ENCODE results near the gene ASB10.

The ASB10 gene

DNA sequence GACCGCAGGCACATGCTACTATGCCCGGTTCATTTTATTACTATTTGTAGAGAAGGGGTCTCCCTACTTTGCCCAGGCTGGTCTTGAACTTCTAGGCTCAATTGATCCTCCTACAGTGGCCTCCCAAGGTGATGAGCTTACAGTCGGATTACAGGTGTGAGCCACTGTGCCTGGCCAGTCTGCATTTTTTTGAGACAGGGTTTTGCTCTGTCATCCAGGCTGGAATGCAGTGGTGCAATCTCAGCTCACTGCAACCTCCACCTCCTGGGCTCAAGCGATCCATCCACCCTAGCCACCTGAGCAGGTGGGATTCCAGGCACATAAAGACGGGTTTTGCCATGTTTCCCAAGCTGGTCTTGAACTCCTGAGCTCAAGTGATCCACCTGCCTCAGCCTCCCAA, 25.6 kb upstream of the ASB10 start:
- Histone ChIP-seq H4K5ac (ENCODE audit: low read length) (no peak overlapping the region), H3K36me3 (ENCODE audit: control insufficient read depth, insufficient read depth, low read length) (peaks cover 17% of the 10 kb centered on the region), H4K8ac (ENCODE audit: low read depth, low read length) (no peak overlapping the region), H3K4ac (ENCODE audit: low read depth, low read length) (no peak overlapping the region), H3K27me3 (ENCODE audit: insufficient read depth, low read length, poor library complexity) (no peaks in the 10 kb centered on the region), H2BK120ac (ENCODE audit: low read depth, low read length) (no peak overlapping the region), H3K79me2 (ENCODE audit: control insufficient read depth, insufficient read depth, low read length) (no peaks in the 10 kb centered on the region), H3K23ac (ENCODE audit: low read length) (no peak overlapping the region), H3K79me1 (ENCODE audit: low read length) (no peaks in the 10 kb centered on the region), H3K4me2 (ENCODE audit: low read length) (no peak overlapping the region), H3K4me3 (ENCODE audit: low read length) (no peak overlapping the region), H3K4me1 (ENCODE audit: control insufficient read depth, low read depth, low read length) (peaks cover 2% of the 10 kb centered on the region), H2BK15ac (replicated peaks; ENCODE audit: low read depth) (no peak overlapping the region), H3K18ac (ENCODE audit: low read length) (no peak overlapping the region), H3K9ac (ENCODE audit: low read length) (no peak overlapping the region), H3K56ac (ENCODE audit: low read length) (no peak overlapping the region), H2BK5ac (ENCODE audit: low read length) (no peak overlapping the region), H3K27ac (ENCODE audit: low read depth, low read length) (no peak overlapping the region), H2AK5ac (ENCODE audit: low read length) (no peak overlapping the region)
- WGBS (ENCODE audit: extremely low coverage, insufficient coverage, low lambda C conversion rate), result no CpG with 5 or more reads among the region's 5 CpGs
- no peak for DNase-seq

DNA sequence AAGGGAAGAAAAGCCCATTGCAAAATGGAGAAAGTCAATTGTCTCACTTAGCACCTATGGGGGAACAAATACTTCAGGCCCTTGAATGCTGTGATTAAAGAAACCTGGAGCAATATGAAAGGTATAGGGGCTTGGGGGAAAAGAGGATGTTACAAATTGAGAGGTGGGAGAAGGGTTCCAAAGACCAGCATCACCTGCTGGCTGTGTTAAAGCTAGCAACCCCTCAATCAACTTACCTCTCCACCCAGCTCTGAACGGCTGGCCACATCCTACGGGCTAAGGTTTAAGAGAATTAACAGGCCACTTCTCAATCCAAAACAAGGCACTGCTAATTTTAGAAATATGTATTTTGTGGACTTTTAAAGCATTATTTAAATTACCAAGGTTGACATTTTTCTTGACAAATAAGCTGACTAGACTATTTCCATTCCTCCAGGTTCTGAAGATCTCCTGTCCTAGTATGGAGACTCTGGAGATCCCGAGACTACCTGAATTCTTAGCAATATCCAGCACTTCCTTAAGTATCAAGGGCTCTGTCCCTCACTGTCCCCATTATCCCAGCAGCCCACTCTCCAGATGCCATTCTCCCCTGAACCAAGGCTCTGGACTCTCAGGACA, 24.2 kb upstream of the ASB10 start:
- Histone ChIP-seq H3K4me2 (ENCODE audit: low read length) (no peak overlapping the region), H3K27ac (ENCODE audit: low read depth, low read length) (no peak overlapping the region), H3K79me2 (ENCODE audit: control insufficient read depth, insufficient read depth, low read length) (no peaks in the 10 kb centered on the region), H2BK15ac (replicated peaks; ENCODE audit: low read depth) (no peak overlapping the region), H3K9ac (ENCODE audit: low read length) (no peak overlapping the region), H3K4ac (ENCODE audit: low read depth, low read length) (no peak overlapping the region), H3K18ac (ENCODE audit: low read length) (no peak overlapping the region), H3K36me3 (ENCODE audit: control insufficient read depth, insufficient read depth, low read length) (peaks cover 14% of the 10 kb centered on the region), H2AK5ac (ENCODE audit: low read length) (no peak overlapping the region), H4K8ac (ENCODE audit: low read depth, low read length) (no peak overlapping the region), H2BK120ac (ENCODE audit: low read depth, low read length) (no peak overlapping the region), H2BK5ac (ENCODE audit: low read length) (no peak overlapping the region), H3K4me1 (ENCODE audit: control insufficient read depth, low read depth, low read length) (peaks cover 2% of the 10 kb centered on the region), H4K5ac (ENCODE audit: low read length) (no peak overlapping the region), H3K56ac (ENCODE audit: low read length) (no peak overlapping the region), H3K4me3 (ENCODE audit: low read length) (no peak overlapping the region), H3K79me1 (ENCODE audit: low read length) (no peaks in the 10 kb centered on the region), H3K27me3 (ENCODE audit: insufficient read depth, low read length, poor library complexity) (no peaks in the 10 kb centered on the region), H3K23ac (ENCODE audit: low read length) (no peak overlapping the region)
- no peak for DNase-seq
- WGBS (ENCODE audit: extremely low coverage, insufficient coverage, low lambda C conversion rate), result no CpG with 5 or more reads among the region's 3 CpGs

DNA sequence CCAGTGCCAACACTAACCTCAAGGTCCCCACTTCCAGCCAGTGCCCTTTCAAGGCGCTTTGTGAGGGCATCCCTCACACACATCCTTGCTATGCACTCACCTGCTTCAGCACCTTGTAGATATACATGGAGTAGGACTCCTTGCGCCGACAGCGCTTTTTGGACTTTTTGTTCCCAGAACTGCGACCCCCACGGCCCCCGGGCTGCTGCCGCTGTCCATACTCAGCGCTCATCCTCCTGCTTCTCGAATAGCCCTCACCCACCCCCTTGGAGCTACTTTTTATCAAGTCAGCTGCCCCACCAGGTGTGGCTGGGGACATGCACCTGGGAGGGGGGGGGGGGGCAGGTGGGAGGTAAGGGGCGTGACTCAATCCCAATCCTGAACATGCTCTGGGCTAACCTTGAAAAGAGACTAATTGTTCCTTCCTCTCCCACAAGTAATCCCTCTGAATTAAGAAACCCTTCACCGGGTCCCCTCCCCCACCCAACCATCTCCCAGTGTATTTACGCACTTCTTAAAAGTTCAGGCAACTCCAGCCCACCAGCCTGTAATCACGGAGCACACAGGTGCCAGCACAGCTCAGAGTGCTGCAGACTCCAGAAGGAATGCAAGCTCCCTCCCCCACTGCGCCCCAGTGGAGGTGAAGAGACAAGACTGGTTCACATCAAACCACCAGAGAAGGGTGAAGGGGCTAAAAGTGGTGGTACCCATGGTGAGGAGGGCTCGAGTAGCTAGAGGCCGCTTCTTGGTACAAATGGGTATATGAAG, 23.2 kb upstream of the ASB10 start, which contains the start of gene H2BK1:
H2BK1 (minus strand) TSS at position 402 of the 768 bp plus-strand sequence; CDS start at position 232, 170 bp downstream.
- Histone ChIP-seq H3K23ac (ENCODE audit: low read length) (no peak within 1 kb of the TSS), H3K27me3 (ENCODE audit: insufficient read depth, low read length, poor library complexity) (no peaks in the 10 kb centered on the region), H3K4me3 (ENCODE audit: low read length) (no peak within 1 kb of the TSS), H3K79me1 (ENCODE audit: low read length) (no peaks in the 10 kb centered on the region), H3K36me3 (ENCODE audit: control insufficient read depth, insufficient read depth, low read length) (peaks cover 10% of the 10 kb centered on the region), H3K9ac (ENCODE audit: low read length) (no peak within 1 kb of the TSS), H3K27ac (ENCODE audit: low read depth, low read length) (no peak within 1 kb of the TSS), H2BK5ac (ENCODE audit: low read length) (no peak within 1 kb of the TSS), H3K4me1 (ENCODE audit: control insufficient read depth, low read depth, low read length) (peaks cover 2% of the 10 kb centered on the region), H4K8ac (ENCODE audit: low read depth, low read length) (no peak within 1 kb of the TSS), H3K56ac (ENCODE audit: low read length) (no peak within 1 kb of the TSS), H2BK120ac (ENCODE audit: low read depth, low read length) (no peak within 1 kb of the TSS), H3K4ac (ENCODE audit: low read depth, low read length) (no peak within 1 kb of the TSS), H3K4me2 (ENCODE audit: low read length) (no peak within 1 kb of the TSS), H3K79me2 (ENCODE audit: control insufficient read depth, insufficient read depth, low read length) (no peaks in the 10 kb centered on the region), H3K18ac (ENCODE audit: low read length) (no peak within 1 kb of the TSS), H2AK5ac (ENCODE audit: low read length) (no peak within 1 kb of the TSS), H2BK15ac (replicated peaks; ENCODE audit: low read depth) (no peak within 1 kb of the TSS), H4K5ac (ENCODE audit: low read length) (no peak within 1 kb of the TSS)
- DNase-seq, result peak; percentile 36
- no CpG with 5 or more reads among the region's 17 CpGs for WGBS (ENCODE audit: extremely low coverage, insufficient coverage, low lambda C conversion rate)

DNA sequence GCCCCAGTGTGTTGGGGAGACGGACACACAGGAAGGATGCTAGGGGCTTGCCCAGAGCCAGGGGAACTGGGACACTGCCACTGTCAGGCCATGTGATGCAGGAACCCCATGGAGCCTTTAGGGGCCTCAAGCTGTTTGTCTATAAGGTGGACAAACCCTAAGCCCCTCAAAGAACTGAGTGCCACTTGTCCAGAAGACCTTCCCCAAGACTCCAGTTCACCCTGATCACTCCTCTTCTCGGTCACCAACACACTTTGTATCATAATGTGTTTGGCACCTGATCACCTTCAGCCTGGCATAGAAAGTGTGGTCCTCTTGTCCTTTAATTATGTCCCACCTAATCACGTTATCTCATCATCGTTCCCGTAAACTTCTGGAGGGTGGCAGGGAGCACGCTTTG, 22.5 kb upstream of the ASB10 start:
- no peak overlapping the region for H2BK120ac ChIP-seq (ENCODE audit: low read depth, low read length)
- no peaks in the 10 kb centered on the region for H3K79me1 ChIP-seq (ENCODE audit: low read length)
- no peak overlapping the region for H3K4me2 ChIP-seq (ENCODE audit: low read length)
- H2BK5ac ChIP-seq (ENCODE audit: low read length), result no peak overlapping the region
- no peak overlapping the region for H2BK15ac ChIP-seq (replicated peaks; ENCODE audit: low read depth)
- no peak overlapping the region for H3K56ac ChIP-seq (ENCODE audit: low read length)
- H4K5ac ChIP-seq (ENCODE audit: low read length), result no peak overlapping the region
- no peak overlapping the region for H3K18ac ChIP-seq (ENCODE audit: low read length)
- no peak overlapping the region for H3K9ac ChIP-seq (ENCODE audit: low read length)
- no peak overlapping the region for H3K27ac ChIP-seq (ENCODE audit: low read depth, low read length)
- peaks cover 2% of the 10 kb centered on the region for H3K4me1 ChIP-seq (ENCODE audit: control insufficient read depth, low read depth, low read length)
- WGBS (ENCODE audit: extremely low coverage, insufficient coverage, low lambda C conversion rate), result no CpG with 5 or more reads among the region's 6 CpGs
- H3K27me3 ChIP-seq (ENCODE audit: insufficient read depth, low read length, poor library complexity), result no peaks in the 10 kb centered on the region
- peaks cover 9% of the 10 kb centered on the region for H3K36me3 ChIP-seq (ENCODE audit: control insufficient read depth, insufficient read depth, low read length)
- no peak overlapping the region for H4K8ac ChIP-seq (ENCODE audit: low read depth, low read length)
- DNase-seq, result no peak
- no peaks in the 10 kb centered on the region for H3K79me2 ChIP-seq (ENCODE audit: control insufficient read depth, insufficient read depth, low read length)
- no peak overlapping the region for H2AK5ac ChIP-seq (ENCODE audit: low read length)
- no peak overlapping the region for H3K23ac ChIP-seq (ENCODE audit: low read length)
- no peak overlapping the region for H3K4ac ChIP-seq (ENCODE audit: low read depth, low read length)
- no peak overlapping the region for H3K4me3 ChIP-seq (ENCODE audit: low read length)

DNA sequence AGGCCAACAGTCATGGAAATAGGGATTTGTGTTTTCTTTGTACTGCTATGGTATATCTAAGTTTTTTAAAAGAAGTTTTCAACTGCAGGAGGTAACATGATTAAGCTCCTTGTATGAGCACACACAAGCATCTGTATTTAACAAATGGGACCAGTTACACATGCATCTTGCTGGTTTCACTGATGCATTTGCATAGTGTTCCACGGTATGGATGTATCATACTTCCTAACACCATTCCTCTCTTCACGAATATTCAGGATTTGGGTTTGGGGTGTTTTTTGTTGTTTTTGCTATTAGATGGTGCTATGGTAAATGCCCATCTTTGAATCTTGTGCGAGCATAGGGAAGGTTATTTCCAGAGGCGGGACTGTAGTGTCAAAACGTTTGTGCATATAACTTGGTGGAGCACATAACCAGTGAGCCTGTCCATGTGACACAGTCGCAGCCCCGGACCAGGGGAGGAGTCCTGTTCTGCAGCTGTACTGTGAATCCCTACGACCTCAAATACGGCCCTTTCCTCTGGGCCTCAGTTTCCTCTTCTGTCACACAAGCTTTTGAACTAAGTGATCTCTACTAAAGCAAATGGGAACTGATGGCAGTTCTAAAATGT, 21.3 kb upstream of the ASB10 start:
- Histone ChIP-seq H3K4me3 (ENCODE audit: low read length) (no peak overlapping the region), H3K79me1 (ENCODE audit: low read length) (no peaks in the 10 kb centered on the region), H3K27me3 (ENCODE audit: insufficient read depth, low read length, poor library complexity) (no peaks in the 10 kb centered on the region), H4K5ac (ENCODE audit: low read length) (no peak overlapping the region), H3K27ac (ENCODE audit: low read depth, low read length) (no peak overlapping the region), H3K56ac (ENCODE audit: low read length) (no peak overlapping the region), H3K4ac (ENCODE audit: low read depth, low read length) (no peak overlapping the region), H3K18ac (ENCODE audit: low read length) (no peak overlapping the region), H3K36me3 (ENCODE audit: control insufficient read depth, insufficient read depth, low read length) (peaks cover 3% of the 10 kb centered on the region), H3K9ac (ENCODE audit: low read length) (no peak overlapping the region), H3K4me1 (ENCODE audit: control insufficient read depth, low read depth, low read length) (peaks cover 2% of the 10 kb centered on the region), H2BK5ac (ENCODE audit: low read length) (no peak overlapping the region), H2AK5ac (ENCODE audit: low read length) (no peak overlapping the region), H3K23ac (ENCODE audit: low read length) (no peak overlapping the region), H4K8ac (ENCODE audit: low read depth, low read length) (no peak overlapping the region), H2BK15ac (replicated peaks; ENCODE audit: low read depth) (no peak overlapping the region), H3K79me2 (ENCODE audit: control insufficient read depth, insufficient read depth, low read length) (no peaks in the 10 kb centered on the region), H2BK120ac (ENCODE audit: low read depth, low read length) (no peak overlapping the region), H3K4me2 (ENCODE audit: low read length) (no peak overlapping the region)
- no CpG with 5 or more reads among the region's 9 CpGs for WGBS (ENCODE audit: extremely low coverage, insufficient coverage, low lambda C conversion rate)
- DNase-seq, result no peak

Measured in mesendoderm (in vitro differentiated cells).